Karpas-422 (cell line): Measurements from ENCODE around the gene FLNA. TPM values are rescaled to one million over a fixed set of nuclear protein-coding genes. Genes with fewer than 3 reads are reported as not detected.

Source experiments
- DNase-seq: peaks from one replicate; pipeline ENCODE4 v3.0.0-alpha.2; 2015
- H2AFZ ChIP-seq: fragments of 200-600 bp; sonication (generic); 2 replicates; pipeline ENCODE4 v1.6.1; 2014; ENCODE audit warnings: antibody characterized with exemption, low read length, mixed read lengths
- H3K27ac ChIP-seq: fragments of 200-600 bp; sonication (generic); 2 replicates; pipeline ENCODE4 v1.5.1; 2014; ENCODE audit warnings: mild to moderate bottlenecking, low read length, moderate library complexity
- H3K27me3 ChIP-seq: fragments of 200-600 bp; sonication (generic); 2 replicates; pipeline ENCODE4 v1.6.1; 2014; ENCODE audit warnings: low read length, mixed read lengths
- H3K36me3 ChIP-seq: fragments of 200-600 bp; sonication (generic); 2 replicates; pipeline ENCODE4 v1.6.1; 2014; ENCODE audit warnings: low read length, mixed read lengths; ENCODE audit not compliant: insufficient read depth
- H3K4me1 ChIP-seq: fragments of 200-600 bp; sonication (generic); 2 replicates; pipeline ENCODE4 v1.6.1; 2014; ENCODE audit warnings: mild to moderate bottlenecking, low read length, mixed read lengths
- H3K4me2 ChIP-seq: fragments of 200-600 bp; sonication (generic); 2 replicates; pipeline ENCODE4 v1.6.1; 2014; ENCODE audit warnings: low read length, low read depth, mild to moderate bottlenecking; ENCODE audit not compliant: poor library complexity, severe bottlenecking
- H3K4me3 ChIP-seq: fragments of 200-600 bp; sonication (generic); 2 replicates; pipeline ENCODE4 v1.5.1; 2014; ENCODE audit warnings: mild to moderate bottlenecking, antibody characterized with exemption, low read length, mixed read lengths
- H3K79me2 ChIP-seq: fragments of 200-600 bp; sonication (generic); 2 replicates; pipeline ENCODE4 v1.6.1; 2014; ENCODE audit warnings: mild to moderate bottlenecking, low read length, mixed read lengths
- H3K9ac ChIP-seq: fragments of 200-600 bp; sonication (generic); 2 replicates; pipeline ENCODE4 v1.6.0; 2014; ENCODE audit warnings: low read length
- H3K9me2 ChIP-seq: fragments of 200-600 bp; sonication (generic), shearing (Covaris generic); replicated peaks from 2 replicates; pipeline ENCODE4 v1.6.0; 2014; ENCODE audit warnings: mild to moderate bottlenecking, low read length, moderate library complexity; ENCODE audit not compliant: insufficient read depth
- H3K9me3 ChIP-seq: fragments of 300-700, 200-600 bp; sonication (generic); 2 replicates; pipeline ENCODE4 v1.6.1; 2014; ENCODE audit warnings: low read length, mixed read lengths
- H4K20me1 ChIP-seq: fragments of 200-600 bp; sonication (generic); 2 replicates; pipeline ENCODE4 v1.6.1; 2014; ENCODE audit warnings: mild to moderate bottlenecking, antibody characterized with exemption, low read length, low read depth; ENCODE audit not compliant: insufficient read depth
- total RNA-seq: library from RNA; depleted of rRNA; stranded (reverse); fragments of >200 nt; shearing (Covaris generic); gene quantifications from 2 replicates; pipeline ENCODE4 v1.2.3, GENCODE V29; 2014; ENCODE audit warnings: low replicate concordance

The FLNA gene
- total RNA-seq, 1 experiment from 2014 or later = 46.3 TPM

DNA sequence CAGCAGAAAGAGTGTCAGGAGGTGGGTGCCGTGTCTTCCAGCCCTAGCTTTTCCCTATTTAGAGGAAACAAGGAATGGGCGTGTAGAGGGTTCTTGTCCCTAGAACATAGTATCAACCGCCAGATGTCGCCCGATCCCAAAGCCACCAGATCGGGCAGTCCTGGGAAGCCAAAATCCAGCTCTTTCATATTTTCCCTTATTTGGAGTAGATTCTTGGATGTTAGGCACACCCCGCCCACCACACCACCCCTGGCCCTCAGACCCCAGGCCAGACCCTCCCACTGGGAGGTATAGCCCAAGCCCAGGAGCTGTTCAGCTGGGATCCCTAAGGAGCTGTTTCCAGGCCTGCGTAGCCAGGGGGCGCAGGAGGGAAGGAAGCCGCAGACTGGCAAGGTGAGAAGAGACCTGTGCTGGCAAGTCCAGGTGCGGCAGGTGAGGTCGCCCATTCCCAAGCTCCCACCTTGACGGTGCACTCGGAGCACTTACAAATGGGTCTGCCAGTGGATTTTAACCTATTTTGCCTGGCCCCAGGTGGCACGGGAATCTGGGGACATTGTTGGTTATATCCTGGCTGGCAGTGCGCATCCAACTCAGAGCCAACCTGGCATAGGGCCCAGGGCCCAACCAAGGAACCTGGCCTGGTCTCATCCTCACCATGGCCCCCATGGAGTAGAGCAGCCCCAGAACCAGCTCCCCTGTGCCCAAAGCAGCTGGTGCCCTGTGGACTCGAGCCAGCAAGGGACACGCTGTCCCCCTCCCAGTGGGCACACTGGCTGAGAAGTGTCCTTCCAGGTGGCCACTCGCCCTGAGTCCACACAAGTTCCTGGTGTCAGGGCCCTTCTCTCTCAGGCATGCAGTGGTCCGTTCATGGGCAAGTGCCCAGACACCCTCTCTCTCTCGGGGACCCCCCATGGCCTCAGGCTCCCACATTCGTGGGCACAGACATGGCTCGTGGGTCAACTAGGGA lies 811 bp downstream of the FLNA start:
- H2AFZ ChIP-seq = no peak overlapping the region; the same call in 1 of the 2 replicates
- no peaks in the 10 kb centered on the region for H4K20me1 ChIP-seq
- no peaks in the 10 kb centered on the region for H3K9me3 ChIP-seq
- H3K4me1 ChIP-seq = peaks cover 40% of the 10 kb centered on the region
- H3K9me2 ChIP-seq = no peaks in the 10 kb centered on the region
- H3K79me2 ChIP-seq = peaks cover 17% of the 10 kb centered on the region
- no peaks in the 10 kb centered on the region for H3K36me3 ChIP-seq
- peak overlapping the region; percentile 33 for H3K9ac ChIP-seq
- H3K27ac ChIP-seq = no peak overlapping the region
- H3K27me3 ChIP-seq = no peaks in the 10 kb centered on the region
- peak; percentile 57 for DNase-seq
- H3K4me2 ChIP-seq = peak overlapping the region; percentile 56
- peak overlapping the region; percentile 50; the same call in 1 of the 2 replicates for H3K4me3 ChIP-seq

DNA sequence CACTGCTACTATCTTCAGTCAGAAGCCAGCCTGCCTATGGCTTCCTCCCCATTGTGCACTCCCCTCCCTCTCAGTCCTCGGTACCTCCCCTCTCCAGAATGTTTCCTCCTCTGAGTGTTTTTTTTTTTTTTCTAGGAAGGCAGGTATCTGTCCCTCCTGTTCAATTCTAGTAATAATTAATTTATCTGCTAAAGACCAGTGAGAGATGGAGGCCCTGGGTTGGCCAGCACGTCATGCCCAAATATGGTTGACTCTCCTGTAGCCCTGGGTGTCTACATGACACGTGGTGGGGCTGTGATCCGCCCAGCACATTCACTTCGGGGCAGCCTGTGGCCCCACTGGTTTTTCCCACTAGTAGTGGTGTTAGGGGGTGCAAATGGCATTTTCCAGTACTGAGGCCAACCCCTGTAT lies 1.8 kb downstream of the FLNA start:
- H3K9ac ChIP-seq = no peak overlapping the region

DNA sequence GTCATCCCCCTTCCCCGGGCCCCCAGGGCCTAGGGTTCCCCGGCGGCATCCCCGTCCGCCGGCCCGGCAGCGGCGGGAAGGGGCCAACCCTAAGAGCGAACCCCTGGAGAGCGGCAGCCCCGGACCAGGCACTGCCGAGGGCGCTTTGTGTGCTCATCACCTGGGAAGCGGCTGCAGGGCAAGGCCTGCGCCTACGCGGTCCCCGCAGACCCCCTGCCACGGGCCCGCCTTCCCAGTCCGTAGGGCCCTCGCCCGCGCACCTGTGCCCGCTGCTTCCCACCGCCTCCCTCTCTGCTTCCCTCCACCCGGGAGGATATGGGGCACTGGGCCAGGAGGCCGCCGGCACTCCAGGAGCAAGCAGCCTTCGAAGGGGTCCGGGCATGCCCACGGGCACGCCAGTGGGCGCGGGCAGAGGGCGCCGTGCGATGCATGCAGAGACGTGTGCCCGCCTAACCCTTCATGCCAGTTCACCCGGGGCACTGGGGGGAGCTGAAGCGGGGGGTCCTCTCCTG lies 2.6 kb downstream of the FLNA start:
- Histone ChIP-seq H3K36me3 (no peaks in the 10 kb centered on the region), H3K4me3 (peak overlapping the region; percentile 45; the same call in 1 of the 2 replicates), H3K4me1 (peaks cover 30% of the 10 kb centered on the region), H3K4me2 (peak overlapping the region; percentile 56), H3K9ac (peak overlapping the region; percentile 27; the same call in 1 of the 2 replicates), H4K20me1 (no peaks in the 10 kb centered on the region), H3K79me2 (peaks cover 18% of the 10 kb centered on the region), H3K27me3 (no peaks in the 10 kb centered on the region), H3K9me3 (no peaks in the 10 kb centered on the region), H3K27ac (no peak overlapping the region), H2AFZ (no peak overlapping the region), H3K9me2 (no peaks in the 10 kb centered on the region)
- no peak for DNase-seq

More for the DNA sequence above, 1.8 kb downstream of the FLNA start:
- Histone ChIP-seq H4K20me1 (no peaks in the 10 kb centered on the region), H3K4me1 (peaks cover 35% of the 10 kb centered on the region), H3K9me3 (no peaks in the 10 kb centered on the region), H3K27me3 (no peaks in the 10 kb centered on the region), H2AFZ (no peak overlapping the region), H3K4me2 (no peak overlapping the region), H3K9me2 (no peaks in the 10 kb centered on the region), H3K27ac (no peak overlapping the region), H3K4me3 (no peak overlapping the region), H3K79me2 (peaks cover 18% of the 10 kb centered on the region), H3K36me3 (no peaks in the 10 kb centered on the region)
- DNase-seq = peak; percentile 56

DNA sequence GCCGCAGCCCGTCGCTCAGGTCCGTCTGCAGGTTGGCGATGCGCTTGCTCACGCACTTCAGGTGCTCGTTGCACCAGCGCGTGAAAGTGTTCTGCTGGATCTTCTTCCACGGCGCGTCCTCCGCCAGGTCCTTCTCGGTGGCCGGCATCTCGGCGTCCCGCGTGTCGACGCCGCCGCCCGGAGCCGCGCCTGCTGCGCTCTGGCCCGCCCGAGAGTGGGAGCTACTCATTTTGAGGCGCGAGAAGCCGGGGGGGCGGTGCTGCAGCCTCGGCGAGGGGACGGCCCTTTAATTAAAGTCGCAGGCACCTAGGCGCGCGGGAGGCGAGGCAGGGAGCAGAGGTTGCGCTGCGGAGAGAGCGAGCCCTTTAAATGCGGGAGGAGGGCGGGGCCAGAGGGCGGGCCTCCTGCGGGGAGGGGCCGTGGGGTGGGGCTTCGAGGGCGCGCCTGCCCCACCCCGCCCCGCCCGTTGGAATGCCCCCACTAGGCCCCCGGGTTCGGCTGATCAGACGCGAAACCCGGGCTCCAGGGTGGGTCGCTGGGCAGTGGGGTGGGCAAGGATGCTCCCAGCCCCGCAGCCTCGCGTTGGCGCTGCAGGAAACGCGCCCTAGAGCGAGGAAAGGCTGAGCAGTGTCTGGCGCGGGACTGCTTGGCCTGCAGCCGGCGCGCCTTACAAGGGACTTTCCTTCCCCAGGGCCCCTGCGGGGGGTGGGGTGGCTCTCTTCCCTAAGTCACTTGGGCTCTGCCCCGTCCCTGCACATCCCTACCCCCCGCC lies 3.2 kb downstream of the FLNA start:
- Histone ChIP-seq H3K9me2 (no peaks in the 10 kb centered on the region), H3K36me3 (no peaks in the 10 kb centered on the region), H3K4me1 (peaks cover 30% of the 10 kb centered on the region), H3K27me3 (no peaks in the 10 kb centered on the region), H3K4me3 (peak overlapping the region; percentile 75), H3K27ac (no peak overlapping the region), H3K79me2 (peaks cover 18% of the 10 kb centered on the region), H3K9ac (peak overlapping the region; percentile 79), H4K20me1 (no peaks in the 10 kb centered on the region), H2AFZ (no peak overlapping the region), H3K9me3 (no peaks in the 10 kb centered on the region), H3K4me2 (peak overlapping the region; percentile 88)
- peak; percentile 96 for DNase-seq

DNA sequence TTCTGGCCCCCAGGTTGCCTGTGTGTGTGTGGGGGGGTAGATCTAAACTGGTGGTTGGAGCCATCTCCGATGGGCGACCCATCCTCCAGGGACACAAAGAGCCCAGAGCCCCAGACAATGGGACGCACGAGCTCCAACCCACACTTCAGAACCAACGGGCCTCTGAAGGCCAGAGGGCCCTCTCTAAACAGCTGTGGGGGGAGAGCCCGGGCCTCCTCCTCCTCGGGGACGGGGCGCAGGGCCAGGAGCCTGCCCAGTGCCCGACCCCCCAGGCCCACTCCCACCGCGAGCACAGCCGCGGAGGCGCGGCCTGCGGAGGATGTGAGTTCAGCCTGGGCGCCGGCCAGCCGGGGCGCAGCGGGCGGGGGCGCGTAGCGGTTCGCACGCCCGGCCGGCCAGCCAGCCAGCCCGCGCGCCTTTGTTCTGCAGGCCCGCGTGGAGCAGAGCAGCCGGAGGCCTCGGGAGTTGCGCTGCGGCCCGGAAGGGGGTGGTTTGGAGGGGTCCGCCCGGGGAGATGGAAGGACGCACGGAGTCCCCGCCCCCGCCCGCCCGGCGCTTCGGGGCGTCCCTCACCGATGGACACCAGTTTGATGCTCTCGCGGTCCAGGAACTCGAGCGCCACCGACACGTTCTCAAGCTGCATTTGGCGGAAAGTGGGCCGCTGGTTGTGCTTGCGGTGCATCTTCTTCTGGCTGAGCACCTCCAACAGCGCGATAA lies 4.0 kb downstream of the FLNA start:
- peak overlapping the region; percentile 62 for H3K27ac ChIP-seq
- no peaks in the 10 kb centered on the region for H4K20me1 ChIP-seq
- H3K4me1 ChIP-seq = peaks cover 30% of the 10 kb centered on the region
- peak overlapping the region; percentile 79 for H3K9ac ChIP-seq
- no peaks in the 10 kb centered on the region for H3K9me2 ChIP-seq
- DNase-seq = peak; percentile 64
- H3K9me3 ChIP-seq = no peaks in the 10 kb centered on the region
- no peak overlapping the region for H2AFZ ChIP-seq
- no peaks in the 10 kb centered on the region for H3K27me3 ChIP-seq
- H3K4me3 ChIP-seq = peak overlapping the region; percentile 75
- H3K79me2 ChIP-seq = peaks cover 18% of the 10 kb centered on the region
- peak overlapping the region; percentile 88 for H3K4me2 ChIP-seq
- H3K36me3 ChIP-seq = no peaks in the 10 kb centered on the region

DNA sequence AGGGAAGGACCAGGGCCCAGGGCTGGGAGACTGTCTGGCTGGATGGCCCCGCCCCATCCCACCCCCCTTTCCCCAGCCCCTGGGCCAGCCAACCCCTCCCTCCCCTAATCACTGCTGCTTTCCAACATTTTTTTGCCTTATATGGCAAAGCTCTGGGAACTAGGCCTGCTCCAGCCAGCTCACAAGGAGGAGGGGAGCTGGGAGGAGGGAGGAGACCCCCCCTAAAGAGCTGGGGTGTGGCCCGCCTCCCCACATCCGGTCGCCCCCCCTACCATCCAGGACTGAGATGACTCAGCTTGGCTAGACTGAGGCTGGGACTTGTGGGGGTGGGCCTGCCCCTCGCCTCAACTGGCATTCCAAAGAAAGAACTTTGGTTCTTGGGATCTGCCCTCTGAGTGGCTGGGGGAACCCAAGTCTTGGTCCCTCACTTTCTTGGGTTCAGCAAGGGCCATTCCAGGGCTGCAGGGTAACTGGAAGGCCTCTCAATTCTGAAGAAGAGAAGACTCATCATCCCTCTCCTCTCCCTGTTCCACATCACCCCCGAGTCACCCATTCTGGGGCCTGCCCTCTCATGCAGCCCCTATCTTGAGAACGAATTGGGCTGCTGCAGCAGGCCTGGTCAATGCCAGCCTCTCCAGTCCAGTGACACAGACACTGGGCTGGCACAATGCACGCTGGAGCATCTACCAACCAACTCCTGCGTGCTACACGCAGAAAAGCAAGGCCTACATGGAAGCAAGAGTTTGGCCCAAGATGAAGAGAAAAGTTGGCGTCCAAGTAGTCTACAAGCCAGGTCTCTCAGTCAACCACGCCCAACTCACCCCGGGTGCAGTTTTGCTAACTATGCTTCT lies 4.8 kb downstream of the FLNA start:
- peak overlapping the region; percentile 79 for H3K9ac ChIP-seq
- H3K79me2 ChIP-seq = peaks cover 18% of the 10 kb centered on the region
- peak overlapping the region; percentile 88 for H3K4me2 ChIP-seq
- peak; percentile 47 for DNase-seq
- peak overlapping the region; percentile 62 for H3K27ac ChIP-seq
- H3K9me2 ChIP-seq = no peaks in the 10 kb centered on the region
- H3K9me3 ChIP-seq = no peaks in the 10 kb centered on the region
- no peaks in the 10 kb centered on the region for H3K27me3 ChIP-seq
- no peaks in the 10 kb centered on the region for H4K20me1 ChIP-seq
- no peaks in the 10 kb centered on the region for H3K36me3 ChIP-seq
- H3K4me1 ChIP-seq = peaks cover 30% of the 10 kb centered on the region
- no peak overlapping the region for H2AFZ ChIP-seq
- peak overlapping the region; percentile 75 for H3K4me3 ChIP-seq
